ENCODE data around the gene TRAF5. TPM values are rescaled to one million over a fixed set of nuclear protein-coding genes. Genes with fewer than 3 reads are reported as not detected.

TRAF5 gene
- polyA plus RNA-seq, 2 of the 4 experiments (the other 2 are of a cell fraction) = 8.2 to 14.6 TPM

DNA sequence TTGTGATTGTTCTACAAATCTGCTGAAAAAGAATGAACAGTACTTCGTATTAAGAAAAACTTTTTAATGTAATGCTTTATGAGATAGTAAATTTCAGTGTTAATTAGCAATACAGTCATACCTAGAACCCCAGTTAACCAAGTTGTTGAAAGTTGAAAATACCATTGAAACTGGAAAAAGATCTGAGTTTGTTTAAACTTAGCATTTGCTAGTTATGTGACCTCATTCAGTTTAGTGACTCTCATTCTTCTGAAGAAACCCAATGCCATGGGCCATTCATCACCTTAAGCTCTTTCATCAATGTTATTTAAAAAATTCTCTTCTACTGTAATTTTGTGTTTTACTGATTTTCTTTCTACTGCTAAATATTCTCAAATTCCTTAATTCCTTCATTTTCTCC lies 47.3 kb upstream of the TRAF5 start:
- Histone ChIP-seq H3K9me3 (no peaks in the 10 kb centered on the region), H3K4me3 (no peak overlapping the region), H3K4me1 (peaks cover 14% of the 10 kb centered on the region), H3K4me2 (no peak overlapping the region), H3K27ac (no peak overlapping the region)
- ChIA-PET POLR2A (no interaction called here), CTCF (no interaction called here)
- TF ChIP-seq HOXB13 (CRISPR knock-in tag; IDR thresholded peaks at IDR 0.05; ENCODE audit: low read depth) = no peak
- TF ChIP-seq KDM5A (IDR thresholded peaks at IDR 0.05) = no peak
- no peak for TF ChIP-seq SREBF2 (IDR thresholded peaks at IDR 0.05)
- TF ChIP-seq MAFK (IDR thresholded peaks at IDR 0.05; ENCODE audit: partially characterized antibody) = no peak
- TF ChIP-seq ZSCAN20 (CRISPR knock-in tag; IDR thresholded peaks at IDR 0.05) = no peak
- TF ChIP-seq GATA3 (IDR thresholded peaks at IDR 0.05; ENCODE audit: borderline replicate concordance) = no peak
- TF ChIP-seq FOXS1 (CRISPR knock-in tag; IDR thresholded peaks at IDR 0.05) = no peak
- TF ChIP-seq RNF2 (IDR thresholded peaks at IDR 0.05; ENCODE audit: borderline replicate concordance, low read depth) = no peak
- no peak for TF ChIP-seq HEYL (CRISPR knock-in tag; IDR thresholded peaks at IDR 0.05)
- no peak for TF ChIP-seq BHLHE40 (IDR thresholded peaks at IDR 0.05; ENCODE audit: low read depth, low read length)
- TF ChIP-seq ZFP36 (IDR thresholded peaks at IDR 0.05; ENCODE audit: borderline replicate concordance, partially characterized antibody) = no peak
- no peak for TF ChIP-seq JUNB (IDR thresholded peaks at IDR 0.05)
- TF ChIP-seq HDAC2 (IDR thresholded peaks at IDR 0.05) = no peak
- TF ChIP-seq CBX8 (IDR thresholded peaks at IDR 0.05) = no peak
- no peak for TF ChIP-seq HOXA7 (CRISPR knock-in tag; IDR thresholded peaks at IDR 0.05)
- no peak for TF ChIP-seq ZC3H11A (IDR thresholded peaks at IDR 0.05)
- no peak for TF ChIP-seq EHMT2 (IDR thresholded peaks at IDR 0.05; ENCODE audit: low read depth)
- no peak for TF ChIP-seq CEBPB (IDR thresholded peaks at IDR 0.05)
- WGBS (ENCODE audit: missing lambda C conversion rate) = 93% methylated on average over 1 of the region's 1 CpG
- FAIRE-seq (no peak), DNase-seq (ENCODE audit: low read depth in 1 of 2, low spot score in 1 of 2) (no peak), ATAC-seq (no peak)

DNA sequence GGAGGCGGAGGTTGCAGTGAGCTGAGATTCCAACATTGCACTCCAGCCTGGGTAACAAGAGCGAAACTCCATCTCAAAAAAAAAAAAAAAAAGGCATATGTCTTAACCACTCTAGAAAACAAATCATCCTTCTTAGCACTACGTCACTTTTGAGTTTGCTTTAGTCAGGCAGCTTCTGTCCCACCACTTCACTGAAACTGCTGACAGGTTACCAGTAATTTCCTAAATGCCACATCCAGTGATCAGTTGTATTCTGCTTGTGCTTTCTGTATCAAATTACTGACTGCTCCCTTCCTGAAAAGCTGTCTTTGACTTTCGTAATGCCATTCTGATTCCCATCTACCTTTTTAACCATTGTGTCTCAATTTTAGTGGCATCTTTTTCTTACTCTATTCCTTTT lies 45.7 kb upstream of the TRAF5 start:
- CTCF ChIA-PET = interaction anchor here (1.5 kb wide), 1 partner anchor 9 kb away, joined by 4 read pairs; no protein-coding TSS in a partner anchor
- H3K27ac ChIP-seq = peak overlapping the region; percentile 6 to 80; a peak in 5 of 6 replicates
- POLR2A ChIA-PET = no interaction called here
- ATAC-seq = no peak
- H3K4me2 ChIP-seq = no peak overlapping the region
- peaks cover 14% of the 10 kb centered on the region for H3K4me1 ChIP-seq
- TF ChIP-seq HES2 (IDR thresholded peaks at IDR 0.05) (no peak), FOSB (CRISPR knock-in tag; IDR thresholded peaks at IDR 0.05) (no peak), BCL3 (IDR thresholded peaks at IDR 0.05) (no peak), RARB (CRISPR knock-in tag; IDR thresholded peaks at IDR 0.05) (no peak), CBX8 (IDR thresholded peaks at IDR 0.05) (no peak), CHD4 (IDR thresholded peaks at IDR 0.05; ENCODE audit: borderline replicate concordance) (no peak), HDAC2 (IDR thresholded peaks at IDR 0.05) (no peak), POLR2AphosphoS2 (conservative IDR thresholded peaks at IDR 0.05; ENCODE audit: low read length) (no peak), NFE2L2 (conservative IDR thresholded peaks at IDR 0.05; ENCODE audit: low read length) (no peak), ZSCAN20 (CRISPR knock-in tag; IDR thresholded peaks at IDR 0.05) (no peak), ESRRA (IDR thresholded peaks at IDR 0.05; ENCODE audit: borderline replicate concordance, low read length) (no peak), HEYL (CRISPR knock-in tag; IDR thresholded peaks at IDR 0.05) (no peak), CTCF (IDR thresholded peaks at IDR 0.05) (no peak), RNF2 (IDR thresholded peaks at IDR 0.05; ENCODE audit: borderline replicate concordance, low read depth) (no peak), BHLHE40 (IDR thresholded peaks at IDR 0.05; ENCODE audit: low read depth, low read length) (no peak), KDM5A (IDR thresholded peaks at IDR 0.05) (no peak), RFX5 (IDR thresholded peaks at IDR 0.05) (no peak)
- TF ChIP-seq, protein P1, sequence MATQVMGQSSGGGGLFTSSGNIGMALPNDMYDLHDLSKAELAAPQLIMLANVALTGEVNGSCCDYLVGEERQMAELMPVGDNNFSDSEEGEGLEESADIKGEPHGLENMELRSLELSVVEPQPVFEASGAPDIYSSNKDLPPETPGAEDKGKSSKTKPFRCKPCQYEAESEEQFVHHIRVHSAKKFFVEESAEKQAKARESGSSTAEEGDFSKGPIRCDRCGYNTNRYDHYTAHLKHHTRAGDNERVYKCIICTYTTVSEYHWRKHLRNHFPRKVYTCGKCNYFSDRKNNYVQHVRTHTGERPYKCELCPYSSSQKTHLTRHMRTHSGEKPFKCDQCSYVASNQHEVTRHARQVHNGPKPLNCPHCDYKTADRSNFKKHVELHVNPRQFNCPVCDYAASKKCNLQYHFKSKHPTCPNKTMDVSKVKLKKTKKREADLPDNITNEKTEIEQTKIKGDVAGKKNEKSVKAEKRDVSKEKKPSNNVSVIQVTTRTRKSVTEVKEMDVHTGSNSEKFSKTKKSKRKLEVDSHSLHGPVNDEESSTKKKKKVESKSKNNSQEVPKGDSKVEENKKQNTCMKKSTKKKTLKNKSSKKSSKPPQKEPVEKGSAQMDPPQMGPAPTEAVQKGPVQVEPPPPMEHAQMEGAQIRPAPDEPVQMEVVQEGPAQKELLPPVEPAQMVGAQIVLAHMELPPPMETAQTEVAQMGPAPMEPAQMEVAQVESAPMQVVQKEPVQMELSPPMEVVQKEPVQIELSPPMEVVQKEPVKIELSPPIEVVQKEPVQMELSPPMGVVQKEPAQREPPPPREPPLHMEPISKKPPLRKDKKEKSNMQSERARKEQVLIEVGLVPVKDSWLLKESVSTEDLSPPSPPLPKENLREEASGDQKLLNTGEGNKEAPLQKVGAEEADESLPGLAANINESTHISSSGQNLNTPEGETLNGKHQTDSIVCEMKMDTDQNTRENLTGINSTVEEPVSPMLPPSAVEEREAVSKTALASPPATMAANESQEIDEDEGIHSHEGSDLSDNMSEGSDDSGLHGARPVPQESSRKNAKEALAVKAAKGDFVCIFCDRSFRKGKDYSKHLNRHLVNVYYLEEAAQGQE (IDR thresholded peaks at IDR 0.05) = no peak
- no peak for FAIRE-seq
- no peak for DNase-seq (ENCODE audit: low read depth in 1 of 2, low spot score in 1 of 2)
- H3K4me3 ChIP-seq = no peak overlapping the region
- no peaks in the 10 kb centered on the region for H3K9me3 ChIP-seq
- 96% methylated on average over 4 of the region's 4 CpGs for WGBS (ENCODE audit: missing lambda C conversion rate)
